Body of pancreas (tissue), 4 donors: ENCODE results near the gene CRYBA2. TPM values are rescaled to one million over a fixed set of nuclear protein-coding genes. Genes with fewer than 3 reads are reported as not detected.

Source experiments
- ATAC-seq: fragments of 150-250 bp; one replicate; pipeline ENCODE4 v1.9.1; 2016
- DNase-seq, 4 donors: peaks; one replicate each; pipeline ENCODE4 v3.0.0-alpha.2; 2019
- H3K27ac ChIP-seq, 4 donors: fragments of 200-600 bp; sonication (generic); 1 replicate in 3 of 4; 2 replicates in 1 of 4; pipeline versions ENCODE4 v1.5.1 to v1.6.1; 2016 to 2019; ENCODE audit warnings: mild to moderate bottlenecking in 1 of 4, mixed read lengths in 1 of 4, moderate library complexity in 1 of 4
- H3K27me3 ChIP-seq, 2 donors: fragments of 200-600 bp; sonication (generic); one replicate each; pipeline ENCODE4 v1.6.0; 2016; ENCODE audit warnings: mild to moderate bottlenecking in 1 of 2
- H3K36me3 ChIP-seq, 2 donors: fragments of 200-600 bp; sonication (generic); replicated peaks in 1 of 2; 2 replicates each; pipeline ENCODE4 v1.5.1; 2016; ENCODE audit warnings: low read depth in 2 of 2; ENCODE audit not compliant: insufficient read depth in 1 of 2
- H3K4me1 ChIP-seq: fragments of 200-600 bp; sonication (generic); one replicate; pipeline ENCODE4 v1.6.0; 2016
- H3K4me3 ChIP-seq, 2 donors: fragments of 200-600 bp; sonication (generic); 1 replicate in 1 of 2; 2 replicates in 1 of 2; pipeline ENCODE4 v1.5.1; 2016 to 2019
- H3K9me3 ChIP-seq, 3 donors: fragments of 200-600 bp; sonication (generic); 1 replicate in 2 of 3; 2 replicates in 1 of 3; pipeline ENCODE4 v1.5.1; 2016
- POLR2A ChIP-seq, 3 donors: fragments of 450-650 bp; IDR thresholded peaks; one replicate each; pipeline ENCODE4 v1.6.1; 2016; ENCODE audit warnings: antibody characterized with exemption in 3 of 3, mild to moderate bottlenecking in 2 of 3
- WGBS, 2 donors: methylation state at CpG; one replicate each; pipeline ENCODE4 v1.1.5; 2017; 5-methylcytosine and 5-hydroxymethylcytosine counted together
- intact Hi-C: fragments of 100-400 bp; cut with DNase I; formaldehyde crosslinking; loops from one replicate; pipeline ENCODE4 v1.15.1; 2023
- total RNA-seq, 2 donors: library from RNA; depleted of rRNA; stranded (reverse); fragments of >200 nt; gene quantifications; one replicate each; pipeline ENCODE4 v1.1.0, GENCODE V29; 2016
- TF ChIP-seq, protein P1 (sequence below), 7 experiments: fragments of 450-650 bp in 4 of 7; fragments of 200-600 bp in 3 of 7; sonication (generic) in 3 of 7; IDR thresholded peaks; one replicate each; pipeline ENCODE4 v1.5.1; 2016 to 2019; ENCODE audit warnings: antibody characterized with exemption in 7 of 7

The CRYBA2 gene
- total RNA-seq, 2 donors from 2014 or later: 23.1 to 26.4 TPM

DNA sequence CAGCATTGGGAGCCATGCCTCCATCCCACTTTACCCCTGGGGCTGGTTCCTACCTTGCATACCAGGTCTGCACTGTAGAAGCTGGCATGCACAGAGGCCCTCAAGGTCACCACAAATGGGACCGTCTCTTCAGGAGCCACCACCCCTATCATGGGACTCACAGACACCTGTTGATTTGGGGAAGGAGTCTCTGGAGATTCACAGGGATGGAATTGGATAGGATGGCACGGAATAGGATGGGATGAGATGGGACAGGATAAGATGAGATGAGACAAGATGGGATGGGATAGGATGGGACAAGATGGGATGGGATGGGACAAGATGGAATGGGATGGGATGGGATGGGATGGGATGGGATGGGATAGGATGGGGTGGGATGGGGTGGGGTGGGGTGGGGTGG lies 16.1 kb upstream of the CRYBA2 start:
- Histone ChIP-seq H3K36me3 (no peaks in the 10 kb centered on the region), H3K4me1 (no peaks in the 10 kb centered on the region), H3K9me3 (no peaks in the 10 kb centered on the region), H3K27me3 (no peaks in the 10 kb centered on the region), H3K27ac (no peak overlapping the region), H3K4me3 (no peak overlapping the region)
- no peak for TF ChIP-seq POLR2A (IDR thresholded peaks at IDR 0.05)
- TF ChIP-seq, protein P1, sequence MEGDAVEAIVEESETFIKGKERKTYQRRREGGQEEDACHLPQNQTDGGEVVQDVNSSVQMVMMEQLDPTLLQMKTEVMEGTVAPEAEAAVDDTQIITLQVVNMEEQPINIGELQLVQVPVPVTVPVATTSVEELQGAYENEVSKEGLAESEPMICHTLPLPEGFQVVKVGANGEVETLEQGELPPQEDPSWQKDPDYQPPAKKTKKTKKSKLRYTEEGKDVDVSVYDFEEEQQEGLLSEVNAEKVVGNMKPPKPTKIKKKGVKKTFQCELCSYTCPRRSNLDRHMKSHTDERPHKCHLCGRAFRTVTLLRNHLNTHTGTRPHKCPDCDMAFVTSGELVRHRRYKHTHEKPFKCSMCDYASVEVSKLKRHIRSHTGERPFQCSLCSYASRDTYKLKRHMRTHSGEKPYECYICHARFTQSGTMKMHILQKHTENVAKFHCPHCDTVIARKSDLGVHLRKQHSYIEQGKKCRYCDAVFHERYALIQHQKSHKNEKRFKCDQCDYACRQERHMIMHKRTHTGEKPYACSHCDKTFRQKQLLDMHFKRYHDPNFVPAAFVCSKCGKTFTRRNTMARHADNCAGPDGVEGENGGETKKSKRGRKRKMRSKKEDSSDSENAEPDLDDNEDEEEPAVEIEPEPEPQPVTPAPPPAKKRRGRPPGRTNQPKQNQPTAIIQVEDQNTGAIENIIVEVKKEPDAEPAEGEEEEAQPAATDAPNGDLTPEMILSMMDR (IDR thresholded peaks at IDR 0.05): no peak
- 55 to 56% methylated on average over 2 of the region's 2 CpGs for WGBS, 2 donors
- DNase-seq (no peak), ATAC-seq (no peak)
- intact Hi-C loops: no loop called here

GRCh38 chr2:219003979-219004378 lies 10.8 kb upstream of the CRYBA2 start:
- no peak overlapping the region for H3K4me3 ChIP-seq
- ATAC-seq (no peak), DNase-seq (no peak)
- TF ChIP-seq, protein P1 (IDR thresholded peaks at IDR 0.05): no peak
- TF ChIP-seq POLR2A (IDR thresholded peaks at IDR 0.05): no peak
- H3K27me3 ChIP-seq: no peaks in the 10 kb centered on the region
- H3K36me3 ChIP-seq: no peaks in the 10 kb centered on the region
- intact Hi-C loops: no loop called here
- H3K27ac ChIP-seq: no peak overlapping the region
- H3K4me1 ChIP-seq: peaks cover 38% of the 10 kb centered on the region
- WGBS, 2 donors: 95 to 97% methylated on average over 3 of the region's 3 CpGs
- H3K9me3 ChIP-seq: no peaks in the 10 kb centered on the region

DNA sequence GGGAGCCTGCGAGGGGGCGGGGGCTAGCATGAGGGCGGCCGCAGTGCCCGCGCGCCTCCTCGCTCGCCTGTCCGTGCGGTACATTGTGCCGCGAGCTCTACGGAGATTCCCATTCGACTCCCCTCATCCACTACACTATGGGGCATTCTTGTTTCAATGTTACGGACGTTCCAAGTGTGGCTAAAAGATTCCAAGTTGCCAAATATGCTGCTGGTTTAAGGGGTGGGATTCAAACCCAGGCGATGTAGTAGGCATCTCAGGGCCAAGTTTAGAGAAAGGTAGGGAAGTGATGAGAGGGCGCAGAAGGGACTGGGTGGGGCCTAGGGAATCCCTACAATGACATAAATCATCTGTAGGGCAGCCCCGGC lies 10.0 kb upstream of the CRYBA2 start:
- Histone ChIP-seq H3K9me3 (no peaks in the 10 kb centered on the region), H3K27ac (peak overlapping the region in 2 of 4 donors; percentile 98 to 99), H3K4me1 (peaks cover 43% of the 10 kb centered on the region), H3K4me3 (no peak overlapping the region), H3K27me3 (no peaks in the 10 kb centered on the region), H3K36me3 (no peaks in the 10 kb centered on the region)
- no peak for ATAC-seq
- intact Hi-C loops: no loop called here
- TF ChIP-seq POLR2A (IDR thresholded peaks at IDR 0.05): no peak
- TF ChIP-seq, protein P1 (IDR thresholded peaks at IDR 0.05): peak in 3 of 7 experiments; percentile 62 to 78 (median 69)
- 9 to 11% methylated on average over 18 to 20 of the region's 20 CpGs for WGBS, 2 donors
- no peak for DNase-seq

GRCh38 chr2:219002395-219003266 lies 9.4 kb upstream of the CRYBA2 start:
- H3K27ac ChIP-seq: peak overlapping the region; percentile 93 to 99 (median 98)
- ATAC-seq (peak; percentile 57), DNase-seq (peak; percentile 89 to 94 (median 90))
- peak overlapping the region in 1 of 2 donors; percentile 28 for H3K4me3 ChIP-seq
- peak; percentile 27 to 69 (median 44) for TF ChIP-seq POLR2A (IDR thresholded peaks at IDR 0.05)
- TF ChIP-seq, protein P1 (IDR thresholded peaks at IDR 0.05): peak; percentile 50 to 93 (median 78)
- H3K27me3 ChIP-seq: no peaks in the 10 kb centered on the region
- H3K4me1 ChIP-seq: peaks cover 49% of the 10 kb centered on the region
- H3K36me3 ChIP-seq: no peaks in the 10 kb centered on the region
- H3K9me3 ChIP-seq: no peaks in the 10 kb centered on the region
- 1% methylated on average over 27 to 71 of the region's 72 CpGs for WGBS, 2 donors
- intact Hi-C loops: no loop called here
